ENCODE results near the gene CXCR6.

DNA sequence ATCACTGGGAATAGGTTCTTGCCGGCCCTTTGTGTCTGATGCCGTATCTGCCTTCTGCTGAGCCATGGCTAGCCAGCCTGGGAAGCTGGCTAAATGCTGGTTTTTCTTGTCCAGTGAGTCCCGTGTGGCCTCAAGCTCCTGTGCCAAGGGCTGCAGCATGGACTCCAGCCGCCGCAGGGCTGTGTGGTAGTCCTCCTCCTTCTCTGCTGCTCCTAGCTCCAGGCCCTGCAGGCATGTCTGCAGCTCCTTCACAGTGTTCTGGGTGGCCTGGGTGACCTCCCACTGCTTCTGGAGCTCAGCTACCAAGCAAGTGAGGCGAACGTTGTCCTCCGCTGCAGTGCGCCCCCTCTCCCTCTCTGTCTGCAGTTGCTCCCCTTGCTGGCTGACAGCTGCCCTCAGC lies 24.9 kb downstream of the CXCR6 start:
- TF ChIP-seq, protein P1, sequence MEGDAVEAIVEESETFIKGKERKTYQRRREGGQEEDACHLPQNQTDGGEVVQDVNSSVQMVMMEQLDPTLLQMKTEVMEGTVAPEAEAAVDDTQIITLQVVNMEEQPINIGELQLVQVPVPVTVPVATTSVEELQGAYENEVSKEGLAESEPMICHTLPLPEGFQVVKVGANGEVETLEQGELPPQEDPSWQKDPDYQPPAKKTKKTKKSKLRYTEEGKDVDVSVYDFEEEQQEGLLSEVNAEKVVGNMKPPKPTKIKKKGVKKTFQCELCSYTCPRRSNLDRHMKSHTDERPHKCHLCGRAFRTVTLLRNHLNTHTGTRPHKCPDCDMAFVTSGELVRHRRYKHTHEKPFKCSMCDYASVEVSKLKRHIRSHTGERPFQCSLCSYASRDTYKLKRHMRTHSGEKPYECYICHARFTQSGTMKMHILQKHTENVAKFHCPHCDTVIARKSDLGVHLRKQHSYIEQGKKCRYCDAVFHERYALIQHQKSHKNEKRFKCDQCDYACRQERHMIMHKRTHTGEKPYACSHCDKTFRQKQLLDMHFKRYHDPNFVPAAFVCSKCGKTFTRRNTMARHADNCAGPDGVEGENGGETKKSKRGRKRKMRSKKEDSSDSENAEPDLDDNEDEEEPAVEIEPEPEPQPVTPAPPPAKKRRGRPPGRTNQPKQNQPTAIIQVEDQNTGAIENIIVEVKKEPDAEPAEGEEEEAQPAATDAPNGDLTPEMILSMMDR (IDR thresholded peaks at IDR 0.05) = no peak
- no peak for TF ChIP-seq POLR2A (IDR thresholded peaks at IDR 0.05)

Data from Peyer's patch (tissue), 4 donors.